T-helper 1 cell treated with Interleukin-12 subunit alpha and Interleukin-12 subunit beta and Interleukin-4 antibody, amounts not matched to agents 30 μg/mL and 1 μg/mL, for 36 hours (primary cell): ENCODE measurements around the gene CAPN14.
"Not testable (repeated sequence)": the region's sequence is repeated elsewhere in the genome, so short reads cannot be mapped to it uniquely, and the experiment has no call there.

Experiments
- H3K27ac Mint-ChIP-seq: one replicate; pipeline ENCODE4 v1.8.0; 2021; ENCODE audit warnings: mild to moderate bottlenecking, mixed read lengths
- H3K27me3 Mint-ChIP-seq: one replicate; pipeline ENCODE4 v1.8.0; 2021; ENCODE audit warnings: low read depth, mixed read lengths
- H3K36me3 Mint-ChIP-seq: one replicate; pipeline ENCODE4 v1.8.0; 2021; ENCODE audit warnings: low read depth, mixed read lengths
- H3K4me1 Mint-ChIP-seq: one replicate; pipeline ENCODE4 v1.8.0; 2021; ENCODE audit warnings: low read depth, mixed read lengths
- H3K4me3 Mint-ChIP-seq: one replicate; pipeline ENCODE4 v1.8.0; 2021; ENCODE audit warnings: mild to moderate bottlenecking, moderate library complexity, mixed read lengths
- H3K9me3 Mint-ChIP-seq: one replicate; pipeline ENCODE4 v1.8.0; 2021; ENCODE audit warnings: mixed read lengths

The CAPN14 gene

DNA sequence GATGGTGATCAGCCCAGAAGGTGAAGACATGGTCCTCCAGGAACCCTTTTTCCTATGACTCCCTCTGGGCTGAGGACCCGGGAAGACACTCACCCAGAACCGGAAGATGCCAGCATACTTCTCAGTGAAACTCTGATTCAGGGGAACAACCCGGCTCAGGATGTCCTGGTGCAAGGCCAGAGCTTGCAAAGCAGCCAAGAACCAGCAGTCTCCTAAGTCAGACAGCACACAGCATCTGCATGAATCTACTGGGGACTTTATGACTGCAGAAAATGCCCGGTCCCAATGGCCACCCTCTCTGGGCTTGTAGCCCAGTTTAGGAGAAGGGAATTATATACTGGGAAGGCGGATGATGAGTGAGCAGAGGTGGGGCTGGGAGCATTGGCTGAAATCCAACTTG, 15.3 kb downstream of the CAPN14 start:
- Mint-ChIP-seq H3K4me1 (no peaks in the 10 kb centered on the region), H3K36me3 (no peaks in the 10 kb centered on the region), H3K4me3 (no peak overlapping the region), H3K27me3 (no peaks in the 10 kb centered on the region), H3K9me3 (no peaks in the 10 kb centered on the region), H3K27ac (no peak overlapping the region)

DNA sequence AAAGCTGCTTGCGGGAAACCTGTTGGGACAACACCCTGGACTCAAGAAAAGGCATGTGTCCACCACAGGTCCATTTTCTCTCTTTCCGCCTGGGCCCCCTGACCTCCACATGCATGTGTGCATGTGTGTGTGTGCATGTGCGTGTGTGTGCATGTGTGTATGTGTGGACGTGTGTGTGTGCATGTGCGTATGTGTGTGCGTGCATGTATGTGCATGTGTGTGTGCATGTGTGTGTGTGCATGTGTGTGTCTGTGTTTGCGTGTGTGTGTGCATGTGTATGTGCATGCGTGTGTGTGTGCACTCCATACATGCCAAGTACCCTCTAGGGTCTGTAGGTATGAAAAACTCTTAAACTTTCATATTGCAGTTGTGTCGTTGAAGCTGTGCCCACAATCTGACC, 16.3 kb downstream of the CAPN14 start:
- no peak overlapping the region for H3K27ac Mint-ChIP-seq

DNA sequence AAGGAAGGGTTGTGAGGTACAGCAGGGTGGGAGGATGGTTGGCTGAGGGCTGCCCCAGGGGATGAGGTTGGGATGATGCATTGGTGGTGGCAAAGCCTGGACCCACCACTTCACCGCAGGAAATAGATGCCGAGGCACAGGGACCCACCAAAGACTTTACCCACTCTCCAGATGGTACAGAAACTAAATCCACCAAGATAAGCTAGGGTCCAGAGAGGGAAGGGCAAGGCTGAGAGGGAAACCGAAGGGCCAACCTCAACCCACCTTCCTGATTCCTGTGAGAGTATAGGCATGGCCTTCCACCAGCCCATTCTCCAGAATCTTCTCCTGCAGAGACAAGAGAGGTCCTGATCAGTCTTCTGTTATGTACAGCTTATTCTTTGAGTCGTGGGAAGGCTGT, 18.1 kb downstream of the CAPN14 start:
- Mint-ChIP-seq H3K27me3 (no peaks in the 10 kb centered on the region), H3K36me3 (no peaks in the 10 kb centered on the region), H3K4me1 (no peaks in the 10 kb centered on the region), H3K27ac (no peak overlapping the region), H3K4me3 (no peak overlapping the region), H3K9me3 (no peaks in the 10 kb centered on the region)

More for the DNA sequence above, 16.3 kb downstream of the CAPN14 start:
- no peaks in the 10 kb centered on the region for H3K36me3 Mint-ChIP-seq
- no peaks in the 10 kb centered on the region for H3K27me3 Mint-ChIP-seq
- H3K4me3 Mint-ChIP-seq, result no peak overlapping the region
- H3K4me1 Mint-ChIP-seq, result no peaks in the 10 kb centered on the region
- H3K9me3 Mint-ChIP-seq, result no peaks in the 10 kb centered on the region

DNA sequence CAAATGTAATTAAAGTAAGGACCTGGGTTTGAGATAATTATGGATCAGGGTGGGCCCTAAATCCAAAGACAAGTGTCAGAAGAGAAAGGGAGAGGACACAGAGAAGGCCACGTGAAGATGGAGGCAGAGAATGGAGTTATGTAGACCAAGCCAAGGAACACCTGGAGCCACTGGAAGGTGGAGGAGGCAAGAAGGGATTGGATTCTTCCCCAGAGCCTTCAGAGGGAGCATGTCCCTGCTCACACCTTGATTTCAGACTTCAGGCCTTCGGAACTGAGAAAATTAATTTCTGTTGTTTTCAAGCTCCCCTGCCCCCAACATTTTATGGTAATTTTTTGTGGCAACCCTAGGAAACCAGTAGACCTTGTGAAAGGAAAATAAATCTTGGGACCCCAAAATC, 19.6 kb downstream of the CAPN14 start:
- Mint-ChIP-seq H3K27me3 (no peaks in the 10 kb centered on the region), H3K27ac (no peak overlapping the region), H3K36me3 (no peaks in the 10 kb centered on the region), H3K4me3 (no peak overlapping the region), H3K9me3 (no peaks in the 10 kb centered on the region), H3K4me1 (no peaks in the 10 kb centered on the region)

DNA sequence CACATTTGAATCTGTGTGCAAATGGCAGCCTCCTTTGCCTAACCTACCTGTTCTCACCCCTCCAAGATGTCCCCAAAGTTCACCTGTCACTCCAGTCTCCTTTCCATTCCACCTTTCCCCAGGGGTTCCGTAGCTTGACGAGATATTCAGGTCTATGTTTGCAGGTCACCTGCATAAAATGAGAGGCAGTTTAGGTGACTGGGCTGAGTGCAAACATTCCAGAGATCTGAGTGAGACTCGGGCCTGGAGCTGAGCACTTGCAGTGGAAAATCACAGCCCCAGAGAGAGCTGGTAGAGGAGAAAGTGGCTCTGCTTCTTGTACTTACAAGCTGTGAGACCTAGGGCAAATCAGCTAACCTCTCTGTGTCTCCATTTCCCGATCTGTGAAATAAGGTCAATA, 20.1 kb downstream of the CAPN14 start:
- H3K27me3 Mint-ChIP-seq, result no peaks in the 10 kb centered on the region
- no peaks in the 10 kb centered on the region for H3K4me1 Mint-ChIP-seq
- no peak overlapping the region for H3K4me3 Mint-ChIP-seq
- H3K9me3 Mint-ChIP-seq, result no peaks in the 10 kb centered on the region
- no peak overlapping the region for H3K27ac Mint-ChIP-seq
- H3K36me3 Mint-ChIP-seq, result no peaks in the 10 kb centered on the region

DNA sequence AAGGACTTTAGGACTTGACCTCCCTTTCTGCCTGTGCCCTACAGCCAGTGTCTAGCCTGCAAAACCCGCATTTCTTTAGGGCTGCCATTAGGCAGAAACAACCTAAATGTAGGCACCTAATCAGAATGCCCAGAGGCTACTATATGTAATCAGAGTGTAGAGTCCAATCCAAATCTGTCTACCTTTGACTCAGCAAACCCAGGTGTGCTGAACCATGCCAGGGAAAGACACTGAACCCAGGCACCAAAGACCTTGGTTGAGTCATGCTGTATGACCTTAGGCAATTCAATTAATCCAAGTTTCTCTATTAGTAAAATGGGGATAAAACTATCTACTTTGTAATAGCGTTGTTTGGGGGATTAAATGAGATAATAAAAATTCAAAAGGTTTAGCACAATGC, 20.7 kb downstream of the CAPN14 start:
- H3K4me3 Mint-ChIP-seq, result no peak overlapping the region
- H3K36me3 Mint-ChIP-seq, result no peaks in the 10 kb centered on the region
- H3K4me1 Mint-ChIP-seq, result no peaks in the 10 kb centered on the region
- H3K27me3 Mint-ChIP-seq, result no peaks in the 10 kb centered on the region
- no peaks in the 10 kb centered on the region for H3K9me3 Mint-ChIP-seq
- H3K27ac Mint-ChIP-seq, result no peak overlapping the region

DNA sequence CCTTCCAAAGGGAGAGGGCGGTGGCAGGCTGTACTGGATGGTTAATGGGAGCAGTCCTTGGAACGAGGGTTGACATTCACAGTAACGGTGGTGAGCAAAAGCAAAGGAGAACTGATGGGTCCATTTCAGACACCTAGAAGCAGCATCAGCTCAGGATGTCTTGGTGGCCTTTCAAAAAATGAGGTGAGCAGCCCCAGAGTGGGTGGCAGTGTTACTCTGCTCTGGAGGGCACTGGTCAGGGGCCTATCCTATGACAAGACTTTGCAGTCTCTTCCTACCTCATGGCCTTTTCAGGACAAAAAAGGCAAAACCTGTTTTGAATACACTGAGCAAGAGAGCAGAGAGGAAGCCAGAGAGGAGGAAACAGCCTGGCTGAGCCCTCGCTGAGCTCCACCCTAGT, 23.5 kb downstream of the CAPN14 start:
- H3K4me3 Mint-ChIP-seq, result no peak overlapping the region
- H3K4me1 Mint-ChIP-seq, result no peaks in the 10 kb centered on the region
- no peak overlapping the region for H3K27ac Mint-ChIP-seq
- no peaks in the 10 kb centered on the region for H3K27me3 Mint-ChIP-seq
- H3K36me3 Mint-ChIP-seq, result no peaks in the 10 kb centered on the region
- H3K9me3 Mint-ChIP-seq, result no peaks in the 10 kb centered on the region

DNA sequence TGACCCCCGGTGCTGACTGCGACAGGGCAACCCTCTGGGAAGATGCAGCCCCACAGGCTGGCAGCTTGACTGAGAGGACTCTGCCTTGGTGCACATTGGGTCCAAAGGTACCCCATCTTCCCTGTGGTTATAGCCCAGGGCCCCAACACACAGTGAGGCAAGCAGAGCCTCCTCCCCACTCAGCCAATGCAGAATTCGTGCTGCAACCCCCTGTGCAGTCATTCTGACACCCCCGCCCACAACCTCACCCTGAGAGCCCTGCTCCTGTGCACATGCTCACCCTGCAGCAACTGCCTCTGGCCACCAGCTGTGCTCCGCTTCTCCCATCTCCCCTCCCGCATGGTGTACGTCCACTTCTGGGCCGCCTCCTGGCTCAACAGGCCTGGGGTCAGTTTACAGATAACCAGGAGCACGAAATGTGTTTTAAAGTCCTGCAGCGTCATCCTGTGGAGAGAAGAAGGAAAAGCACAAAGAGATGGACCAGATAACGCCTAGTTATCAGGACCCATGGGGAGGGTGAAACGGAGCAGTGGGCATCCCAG, 24.4 kb downstream of the CAPN14 start:
- Mint-ChIP-seq H3K36me3 (no peaks in the 10 kb centered on the region), H3K27ac (no peak overlapping the region), H3K9me3 (no peaks in the 10 kb centered on the region), H3K27me3 (no peaks in the 10 kb centered on the region), H3K4me1 (no peaks in the 10 kb centered on the region), H3K4me3 (no peak overlapping the region)

DNA sequence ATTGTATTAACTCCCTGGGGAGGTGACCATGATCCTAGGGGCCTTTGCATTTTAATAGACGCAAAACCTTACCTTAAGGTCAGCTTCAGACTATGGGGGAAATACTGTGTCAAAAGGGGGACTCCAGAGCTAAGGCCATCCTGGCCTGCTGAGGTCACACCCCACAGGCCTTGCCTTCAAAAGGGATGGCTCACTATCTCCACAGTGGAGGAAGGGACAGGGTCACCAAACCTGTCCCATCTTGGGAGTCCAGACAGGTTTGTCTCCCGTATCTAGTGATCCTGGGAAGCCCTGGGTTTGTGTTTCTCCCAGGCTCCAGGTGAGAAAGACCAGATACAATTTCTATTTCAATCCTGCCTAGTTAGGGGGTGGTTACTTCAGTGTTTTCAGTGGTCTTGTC, 24.9 kb downstream of the CAPN14 start:
- Mint-ChIP-seq H3K4me3 (no peak overlapping the region), H3K27ac (no peak overlapping the region), H3K27me3 (no peaks in the 10 kb centered on the region), H3K9me3 (no peaks in the 10 kb centered on the region), H3K36me3 (no peaks in the 10 kb centered on the region), H3K4me1 (no peaks in the 10 kb centered on the region)

DNA sequence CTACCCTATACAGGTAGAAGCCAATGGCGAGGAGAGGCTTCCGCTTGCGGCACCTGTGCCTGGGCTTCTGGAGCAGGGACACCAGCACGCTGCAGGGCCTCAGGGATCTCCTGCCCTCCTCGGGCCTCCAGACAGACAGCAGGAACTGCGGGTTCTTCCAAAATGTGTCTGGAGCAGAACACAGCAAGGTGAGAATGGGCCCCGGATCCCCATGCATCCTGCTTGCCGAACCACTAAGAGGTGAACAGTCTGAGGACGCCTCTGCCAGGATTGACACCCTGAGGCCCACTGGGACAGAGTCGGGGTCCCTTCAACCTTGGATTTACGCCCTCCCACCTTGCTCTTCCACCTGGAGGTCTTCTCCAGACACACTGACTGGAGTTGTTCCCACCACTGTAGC, 25.4 kb downstream of the CAPN14 start:
- Mint-ChIP-seq H3K36me3 (no peaks in the 10 kb centered on the region), H3K9me3 (no peaks in the 10 kb centered on the region), H3K4me1 (no peaks in the 10 kb centered on the region), H3K27me3 (peaks cover 1% of the 10 kb centered on the region), H3K4me3 (no peak overlapping the region), H3K27ac (no peak overlapping the region)

DNA sequence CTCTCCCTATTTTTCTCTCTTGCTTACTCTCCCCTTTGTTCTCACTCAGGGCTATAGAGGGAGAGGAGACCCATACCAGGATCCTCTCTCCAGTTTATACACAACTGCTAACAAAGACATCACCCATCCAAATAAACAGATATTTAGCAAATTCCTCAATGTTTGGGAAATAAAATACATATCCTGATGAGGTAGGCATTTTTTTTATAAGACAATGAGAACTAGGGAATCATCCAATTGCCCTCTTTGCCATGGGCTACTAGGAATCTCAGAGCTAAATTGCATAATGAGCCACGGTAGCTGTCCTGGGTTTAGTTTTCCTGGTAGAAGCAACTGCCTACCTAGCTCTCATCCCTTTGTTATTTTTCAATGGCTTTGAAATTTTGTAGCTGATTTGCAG, 27.1 kb downstream of the CAPN14 start:
- Mint-ChIP-seq H3K4me3 (no peak overlapping the region), H3K9me3 (no peaks in the 10 kb centered on the region), H3K36me3 (no peaks in the 10 kb centered on the region), H3K27ac (no peak overlapping the region), H3K27me3 (peaks cover 4% of the 10 kb centered on the region), H3K4me1 (no peaks in the 10 kb centered on the region)

DNA sequence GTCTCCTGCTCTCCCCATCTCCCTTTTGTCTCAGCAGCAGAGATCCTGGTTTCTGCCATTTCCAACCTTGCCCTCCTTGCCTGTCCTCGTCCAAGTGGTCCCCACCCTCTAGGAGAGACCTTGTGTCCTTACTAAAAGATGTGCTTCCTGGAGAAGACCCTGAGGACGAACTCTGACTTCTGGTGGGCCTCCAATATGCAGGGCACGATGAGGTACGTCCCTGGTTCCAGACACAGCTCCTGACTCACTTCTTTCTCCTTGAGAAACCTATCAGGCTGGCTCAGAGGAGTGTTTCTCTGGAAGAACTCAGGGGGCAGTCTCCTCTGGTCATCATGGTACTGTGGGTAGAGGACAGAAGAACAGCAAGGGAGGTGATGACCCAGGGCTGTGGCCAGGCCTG, 28.2 kb downstream of the CAPN14 start:
- no peaks in the 10 kb centered on the region for H3K36me3 Mint-ChIP-seq
- H3K27ac Mint-ChIP-seq, result no peak overlapping the region
- no peaks in the 10 kb centered on the region for H3K4me1 Mint-ChIP-seq
- H3K27me3 Mint-ChIP-seq, result peaks cover 4% of the 10 kb centered on the region
- no peak overlapping the region for H3K4me3 Mint-ChIP-seq
- H3K9me3 Mint-ChIP-seq, result no peaks in the 10 kb centered on the region

DNA sequence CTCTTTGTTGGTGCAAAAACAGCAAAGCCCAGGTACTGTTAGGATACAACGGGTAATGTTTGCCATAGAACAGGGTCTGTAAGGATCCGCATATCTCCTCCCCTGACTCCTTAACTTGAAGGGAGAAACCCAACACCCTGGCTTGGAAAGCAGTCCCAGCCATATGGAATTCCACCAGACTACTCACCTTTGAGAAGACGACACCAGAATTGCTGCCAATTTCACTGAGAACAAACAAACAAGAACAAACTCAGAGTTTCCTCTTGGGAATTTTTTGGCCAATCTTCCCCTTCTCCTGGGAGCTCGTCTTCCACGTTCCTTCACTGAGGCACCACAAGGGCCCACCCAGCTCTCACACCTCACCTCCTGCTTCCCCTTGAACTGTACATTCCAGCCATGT, 29.2 kb downstream of the CAPN14 start:
- Mint-ChIP-seq H3K9me3 (no peaks in the 10 kb centered on the region), H3K36me3 (no peaks in the 10 kb centered on the region), H3K27ac (no peak overlapping the region), H3K27me3 (peaks cover 4% of the 10 kb centered on the region), H3K4me3 (no peak overlapping the region), H3K4me1 (no peaks in the 10 kb centered on the region)

DNA sequence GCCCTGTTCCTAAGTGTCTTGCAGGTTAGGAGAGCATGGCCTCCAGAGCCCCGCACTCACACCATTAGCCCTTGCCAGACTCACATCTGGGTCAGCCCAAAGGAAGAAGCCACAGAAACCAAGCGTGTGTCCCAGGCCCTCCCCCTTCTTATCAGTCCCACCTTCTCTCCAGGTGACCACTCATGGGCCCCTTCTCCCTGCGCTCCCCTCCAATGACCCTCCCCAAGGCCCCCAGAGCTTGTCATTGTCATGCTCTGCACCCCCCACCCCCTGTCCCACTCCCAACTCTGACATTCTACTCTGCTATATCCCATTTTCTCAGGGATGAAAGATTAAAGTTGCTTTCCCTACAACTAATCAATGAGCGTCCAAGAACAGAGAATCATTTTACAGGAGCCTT, 30.1 kb downstream of the CAPN14 start:
- Mint-ChIP-seq H3K27ac (no peak overlapping the region), H3K4me1 (no peaks in the 10 kb centered on the region), H3K27me3 (peaks cover 4% of the 10 kb centered on the region), H3K36me3 (no peaks in the 10 kb centered on the region), H3K4me3 (no peak overlapping the region), H3K9me3 (no peaks in the 10 kb centered on the region)

DNA sequence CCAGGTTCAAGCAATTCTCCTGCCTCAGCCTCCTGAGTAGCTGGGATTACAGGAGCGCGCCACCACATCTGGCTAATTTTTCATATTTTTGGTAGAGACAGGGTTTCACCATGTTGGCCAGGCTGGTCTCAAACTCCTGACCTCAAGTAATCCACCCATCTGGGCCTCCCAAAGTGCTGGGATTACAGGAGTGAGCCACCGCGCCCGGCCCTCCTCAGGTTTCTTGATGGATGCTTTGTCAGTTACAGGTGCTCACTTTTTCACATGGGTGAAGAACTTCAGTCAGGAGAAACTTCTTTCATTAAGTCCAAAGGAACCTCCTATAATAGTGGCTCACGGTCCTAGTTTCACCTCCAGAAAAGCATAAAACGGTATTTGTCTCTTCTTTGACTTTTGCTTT, 33.3 kb downstream of the CAPN14 start:
- not testable (repeated sequence) for H3K27ac Mint-ChIP-seq, H3K36me3 Mint-ChIP-seq, H3K4me1 Mint-ChIP-seq, H3K9me3 Mint-ChIP-seq, H3K27me3 Mint-ChIP-seq, H3K4me3 Mint-ChIP-seq

DNA sequence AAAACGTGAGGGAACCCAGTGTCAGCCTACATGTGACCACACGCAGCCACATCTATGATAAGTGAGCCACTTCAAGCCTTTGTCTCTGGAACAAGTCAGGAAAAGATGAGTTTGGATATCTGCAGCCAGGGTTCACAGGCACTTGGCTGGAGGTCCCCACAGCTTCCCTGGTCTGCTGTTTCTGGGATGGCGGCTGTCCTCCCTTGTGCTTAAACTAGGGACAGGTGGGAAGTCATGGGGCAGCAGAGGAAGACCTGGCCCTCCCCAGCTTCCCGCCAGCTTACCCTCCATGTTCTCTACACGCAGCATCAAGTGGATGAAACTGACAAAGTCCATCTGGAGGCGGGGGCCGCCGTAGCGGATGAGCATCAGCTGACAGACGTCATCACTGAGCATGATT, 40.6 kb downstream of the CAPN14 start:
- Mint-ChIP-seq H3K4me3 (no peak overlapping the region), H3K27me3 (no peaks in the 10 kb centered on the region), H3K27ac (no peak overlapping the region), H3K36me3 (no peaks in the 10 kb centered on the region), H3K9me3 (no peaks in the 10 kb centered on the region), H3K4me1 (peaks cover 3% of the 10 kb centered on the region)
